Ishikawa (cell line): Measurements from ENCODE around the gene NFKB1.

ENCODE experiments used
- CEBPB ChIP-seq: IDR thresholded peaks from 2 replicates; pipeline ENCODE4 v1.6.1; 2012
- CREB1 ChIP-seq: IDR thresholded peaks from 2 replicates; pipeline ENCODE4 v1.6.1; 2012; ENCODE audit warnings: low read depth
- EGR1 ChIP-seq: IDR thresholded peaks from 2 replicates; pipeline ENCODE4 v1.6.1; 2012
- EP300 ChIP-seq: IDR thresholded peaks from 2 replicates; pipeline ENCODE4 v1.6.1; 2012; ENCODE audit warnings: borderline replicate concordance
- FOXM1 ChIP-seq: IDR thresholded peaks from 2 replicates; pipeline ENCODE4 v1.6.1; 2012; ENCODE audit warnings: low read depth, borderline replicate concordance
- NFIC ChIP-seq: IDR thresholded peaks from 2 replicates; pipeline ENCODE4 v1.6.1; 2012
- RAD21 ChIP-seq: IDR thresholded peaks from 2 replicates; pipeline ENCODE4 v1.6.1; 2012; ENCODE audit warnings: low read depth
- REST ChIP-seq: IDR thresholded peaks from 2 replicates; pipeline ENCODE4 v1.6.1; 2012; ENCODE audit warnings: low read depth, mild to moderate bottlenecking
- TAF1 ChIP-seq: IDR thresholded peaks from 2 replicates; pipeline ENCODE4 v1.6.1; 2012; ENCODE audit warnings: low read depth, mild to moderate bottlenecking
- TCF12 ChIP-seq: IDR thresholded peaks from 2 replicates; pipeline ENCODE4 v1.6.1; 2012; ENCODE audit warnings: low read depth
- TEAD4 ChIP-seq: IDR thresholded peaks from 2 replicates; pipeline ENCODE4 v1.6.1; 2012
- USF1 ChIP-seq: IDR thresholded peaks from 2 replicates; pipeline ENCODE4 v1.6.1; 2012
- YY1 ChIP-seq: IDR thresholded peaks from 2 replicates; pipeline ENCODE4 v1.6.1; 2012; ENCODE audit warnings: low read depth
- ZBTB7A ChIP-seq: IDR thresholded peaks from 2 replicates; pipeline ENCODE4 v1.6.1; 2012; ENCODE audit warnings: low read depth
- TF ChIP-seq, protein P1 (sequence below): IDR thresholded peaks from 2 replicates; pipeline ENCODE4 v1.6.1; 2012

Gene NFKB1

GRCh38 chr4:102502543-102502818 is 1.3 kb downstream of the NFKB1 start:
- TF ChIP-seq USF1 (no peak), EP300 (no peak), RAD21 (no peak), TEAD4 (no peak), NFIC (no peak), FOXM1 (no peak), ZBTB7A (no peak), EGR1 (no peak), TCF12 (no peak), REST (no peak), YY1 (no peak)

DNA sequence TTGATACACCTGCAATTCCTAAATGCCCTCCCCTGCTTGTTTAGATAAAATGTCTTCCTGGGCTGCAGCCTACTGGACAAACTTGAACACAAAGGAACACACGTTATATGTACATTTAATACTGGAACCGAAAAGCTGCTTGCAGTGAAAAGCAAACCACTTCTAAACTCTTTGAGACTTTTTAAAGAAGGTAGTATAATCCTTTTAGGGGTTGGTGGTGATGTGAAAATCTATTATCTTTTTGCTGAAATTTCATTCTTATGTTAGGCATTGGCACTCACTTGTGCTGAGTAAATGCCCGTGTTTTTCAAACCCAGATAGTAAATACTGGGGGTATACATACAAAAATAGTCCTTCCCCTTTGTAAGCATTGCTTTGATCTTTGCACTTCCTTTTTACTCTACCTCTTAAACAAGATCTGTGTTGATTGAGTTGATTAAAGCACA is 2.2 kb downstream of the NFKB1 start:
- TF ChIP-seq TAF1 = no peak
- TF ChIP-seq ZBTB7A = no peak
- TF ChIP-seq TEAD4 = no peak
- TF ChIP-seq CREB1 = no peak
- no peak for TF ChIP-seq FOXM1
- TF ChIP-seq REST = no peak
- no peak for TF ChIP-seq RAD21

DNA sequence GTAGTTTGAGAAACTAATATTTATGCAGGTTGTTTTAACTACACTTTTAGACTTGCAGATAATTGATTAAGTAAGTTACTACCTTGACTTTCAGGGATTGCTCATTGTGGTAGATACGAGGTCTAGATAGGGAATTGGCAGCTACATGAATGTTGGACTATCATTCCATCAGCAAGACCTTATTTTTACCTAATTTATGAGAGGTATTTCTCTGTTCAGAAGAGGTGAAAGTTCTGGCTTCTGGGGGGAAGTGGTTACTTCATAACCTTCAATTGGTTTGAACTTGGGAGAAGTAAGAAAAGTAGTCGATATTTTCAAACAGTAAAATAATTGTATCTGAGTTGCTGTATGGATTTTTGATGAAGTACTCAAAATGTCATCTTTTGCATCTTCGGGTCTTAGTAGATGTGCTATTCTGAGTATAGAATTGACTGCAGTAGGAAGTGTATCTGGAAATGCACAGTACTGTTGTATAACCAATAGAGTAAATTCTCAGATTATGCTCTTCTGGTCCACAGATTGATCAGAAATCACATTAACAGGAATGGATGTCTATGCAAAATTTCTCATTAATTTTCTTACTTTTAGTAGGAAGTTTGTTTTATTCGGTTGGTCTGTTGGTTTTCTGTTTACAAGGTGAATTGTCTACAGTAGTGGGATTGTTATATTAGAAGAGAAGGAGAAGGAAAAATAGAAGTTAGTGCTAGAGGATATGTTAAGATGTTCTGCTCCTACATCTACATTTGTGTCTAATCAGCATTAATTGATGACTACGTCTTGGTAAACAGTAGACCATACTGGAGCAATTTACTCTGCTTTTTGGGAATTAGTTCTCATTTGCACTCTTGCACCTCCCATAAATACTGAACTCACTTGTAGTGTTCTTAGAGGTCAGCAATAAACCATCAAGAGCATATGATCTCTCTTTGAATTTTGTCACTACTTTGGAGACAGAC is 3.0 kb downstream of the NFKB1 start:
- TF ChIP-seq TEAD4 (no peak), FOXM1 (no peak)

- TF ChIP-seq CEBPB (0 out of 2 replicates have a peak, but pooled peaks have one; percentile 10), TAF1 (no peak), USF1 (no peak), TEAD4 (no peak), CREB1 (no peak)
Observed at GRCh38 chr4:102504941-102505340, 3.8 kb downstream of the NFKB1 start.

DNA sequence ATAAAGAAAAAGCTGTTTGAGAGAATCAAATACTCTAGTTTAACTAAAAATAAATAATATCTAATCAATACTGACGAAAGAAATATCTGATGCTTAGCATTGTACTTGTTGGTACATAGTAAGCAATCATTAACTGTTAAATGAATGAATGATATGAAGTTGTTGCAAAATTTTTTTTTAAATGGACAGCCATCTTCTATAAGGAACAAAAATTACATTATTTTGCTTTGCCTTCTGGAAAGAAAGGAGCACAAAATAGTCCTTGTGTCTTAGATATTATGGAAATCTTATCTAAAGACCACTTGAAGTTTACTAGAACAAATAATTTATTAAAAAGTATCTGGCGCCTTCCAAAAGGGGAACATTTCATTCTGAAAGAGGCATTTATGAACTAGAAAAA is 4.5 kb downstream of the NFKB1 start:
- TF ChIP-seq YY1 (no peak), ZBTB7A (no peak), NFIC (no peak), TAF1 (no peak), CEBPB (no peak), RAD21 (no peak), REST (no peak)
- TF ChIP-seq, protein P1, sequence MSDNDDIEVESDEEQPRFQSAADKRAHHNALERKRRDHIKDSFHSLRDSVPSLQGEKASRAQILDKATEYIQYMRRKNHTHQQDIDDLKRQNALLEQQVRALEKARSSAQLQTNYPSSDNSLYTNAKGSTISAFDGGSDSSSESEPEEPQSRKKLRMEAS = no peak
